Peyer's patch (tissue), 4 donors: Measurements from ENCODE around the gene GIGYF2. TPM values are rescaled to one million over a fixed set of nuclear protein-coding genes. Genes with fewer than 3 reads are reported as not detected.
"Not testable (repeated sequence)": the region's sequence is repeated elsewhere in the genome, so short reads cannot be mapped to it uniquely, and the experiment has no call there.

Experiments used
- DNase-seq, 3 donors: peaks; one replicate each; pipeline ENCODE4 v3.0.0-alpha.2; 2017 to 2019
- H3K27ac ChIP-seq, 4 donors: fragments of 200-600 bp; sonication (generic); one replicate each; pipeline ENCODE4 v1.5.1; 2016 to 2019
- H3K27me3 ChIP-seq, 2 donors: fragments of 200-600 bp; sonication (generic); one replicate each; pipeline ENCODE4 v1.5.1; 2019
- H3K36me3 ChIP-seq, 3 donors: fragments of 200-600 bp; sonication (generic); one replicate each; pipeline ENCODE4 v1.5.1; 2016 to 2019
- H3K4me1 ChIP-seq, 4 donors: fragments of 200-600 bp; sonication (generic); one replicate each; pipeline ENCODE4 v1.5.1; 2016 to 2019
- H3K4me3 ChIP-seq, 4 donors: fragments of 200-600 bp; sonication (generic); 1 replicate in 3 of 4; 2 replicates in 1 of 4; pipeline ENCODE4 v1.5.1; 2016 to 2019; ENCODE audit warnings: mild to moderate bottlenecking in 1 of 4
- H3K9me3 ChIP-seq, 4 donors: fragments of 200-600 bp; sonication (generic); one replicate each; pipeline ENCODE4 v1.5.1; 2016 to 2019; ENCODE audit warnings: mild to moderate bottlenecking in 1 of 4
- CTCF ChIP-seq, 6 experiments: fragments of 450-650 bp in 4 of 6; fragments of 200-600 bp in 2 of 6; sonication (generic) in 1 of 6; IDR thresholded peaks; one replicate each; pipeline ENCODE4 v1.5.1; 2017 to 2019; ENCODE audit warnings: antibody characterized with exemption in 6 of 6, mild to moderate bottlenecking in 3 of 6, moderate library complexity in 1 of 6
- POLR2A ChIP-seq, 2 donors: fragments of 450-650 bp; IDR thresholded peaks; one replicate each; pipeline ENCODE4 v1.5.1; 2017; ENCODE audit warnings: antibody characterized with exemption in 2 of 2, mild to moderate bottlenecking in 2 of 2, moderate library complexity in 2 of 2
- small RNA-seq, 2 donors: library from RNA; depleted of rRNA; stranded (forward); fragments of <200 nt; gene quantifications; one replicate each; pipeline ENCODE3, GENCODE V24; 2016
- total RNA-seq, 4 donors: library from RNA; depleted of rRNA; stranded (reverse); fragments of >200 nt; gene quantifications; one replicate each; pipeline ENCODE4 v1.1.0, GENCODE V29; 2016

Gene GIGYF2
- total RNA-seq, 4 donors from 2014 or later, result 82.5 to 126 (median 90.1) TPM

GRCh38 chr2:232901736-232902578 lies 204.8 kb downstream of the GIGYF2 start:
- no peaks in the 10 kb centered on the region for H3K4me1 ChIP-seq
- H3K36me3 ChIP-seq, result no peaks in the 10 kb centered on the region
- no peak overlapping the region for H3K27ac ChIP-seq
- H3K9me3 ChIP-seq, result no peaks in the 10 kb centered on the region
- no peak overlapping the region for H3K4me3 ChIP-seq
- TF ChIP-seq CTCF (IDR thresholded peaks at IDR 0.05) (no peak), POLR2A (IDR thresholded peaks at IDR 0.05) (no peak)
- peak in 1 of 3 donors; percentile 60 for DNase-seq
- no peaks in the 10 kb centered on the region for H3K27me3 ChIP-seq

- H3K36me3 ChIP-seq, result no peaks in the 10 kb centered on the region
- no peaks in the 10 kb centered on the region for H3K4me1 ChIP-seq
- no peak for TF ChIP-seq CTCF (IDR thresholded peaks at IDR 0.05)
- TF ChIP-seq POLR2A (IDR thresholded peaks at IDR 0.05), result no peak
- H3K9me3 ChIP-seq, result no peaks in the 10 kb centered on the region
- H3K27ac ChIP-seq, result no peak overlapping the region
- no peaks in the 10 kb centered on the region for H3K27me3 ChIP-seq
- no peak overlapping the region for H3K4me3 ChIP-seq
- DNase-seq, result no peak
Observed at GRCh38 chr2:232903989-232904388, 206.9 kb downstream of the GIGYF2 start.

GRCh38 chr2:232906867-232907717 lies 210.0 kb downstream of the GIGYF2 start:
- not testable (repeated sequence) for H3K4me1 ChIP-seq, H3K27ac ChIP-seq, H3K27me3 ChIP-seq, DNase-seq, H3K9me3 ChIP-seq, H3K36me3 ChIP-seq, H3K4me3 ChIP-seq

GRCh38 chr2:232907718-232908085 lies 210.6 kb downstream of the GIGYF2 start:
- not testable (repeated sequence) for H3K27ac ChIP-seq, DNase-seq, H3K4me1 ChIP-seq, H3K4me3 ChIP-seq, H3K36me3 ChIP-seq, H3K27me3 ChIP-seq
- peaks cover 0 to 13% (median 0%) of the 10 kb centered on the region in 4 donors for H3K9me3 ChIP-seq

- Histone ChIP-seq H3K27me3 (no peaks in the 10 kb centered on the region), H3K4me3 (no peak overlapping the region)
- TF ChIP-seq CTCF (IDR thresholded peaks at IDR 0.05), result no peak
- no peak for TF ChIP-seq POLR2A (IDR thresholded peaks at IDR 0.05)
Observed at GRCh38 chr2:232908695-232909094, 211.6 kb downstream of the GIGYF2 start.

More at GRCh38 chr2:232908695-232909094, 211.6 kb downstream of the GIGYF2 start:
- no peak for DNase-seq
- Histone ChIP-seq H3K9me3 (peaks cover 0 to 13% (median 0%) of the 10 kb centered on the region in 4 donors), H3K27ac (no peak overlapping the region), H3K36me3 (no peaks in the 10 kb centered on the region), H3K4me1 (no peaks in the 10 kb centered on the region)

Small RNA genes within 50 kb of the gene (small RNA-seq; reads per million reads assigned to genes)
- gene RF00019, result 0 reads per million in 2 donors
- gene RN7SL359P, result 0 reads per million in 2 donors
- 0 reads per million in 2 donors for gene RNU6-107P

Other genes with a start within 250 kb of the GIGYF2 start
- 100 to 1,000 TPM in 3 of 4 donors, 10 to 100 TPM in 1; 22.3 to 473 (median 350) TPM for gene ALPI, start 241.2 kb upstream of the GIGYF2 start, total RNA-seq
- not detected for gene ECEL1, start 209.5 kb upstream of the GIGYF2 start, total RNA-seq
- gene PRSS56, start 176.9 kb upstream of the GIGYF2 start, total RNA-seq, result not detected
- gene CHRND, start 171.2 kb upstream of the GIGYF2 start, total RNA-seq, result not detected
- not detected for gene CHRNG, start 157.6 kb upstream of the GIGYF2 start, total RNA-seq
- 10 to 100 TPM in 3 of 4 donors, 1 to 10 TPM in 1; 8.6 to 31.4 (median 13.4) TPM for gene TIGD1, start 146.8 kb upstream of the GIGYF2 start, total RNA-seq
- gene EIF4E2, start 146.6 kb upstream of the GIGYF2 start, total RNA-seq, result 10 to 100 TPM; 33.0 to 51.8 (median 44.1) TPM
- gene EFHD1, start 63.7 kb upstream of the GIGYF2 start, total RNA-seq, result 10 to 100 TPM in 2 of 4 donors, 1 to 10 TPM in 2; 1.9 to 14.9 (median 8.9) TPM
- 100 to 1,000 TPM in 2 of 4 donors, 10 to 100 TPM in 2; 21.5 to 390 (median 155) TPM for gene KCNJ13, start 79.2 kb downstream of the GIGYF2 start, total RNA-seq
- 1 to 10 TPM; 3.5 to 9.7 (median 7.3) TPM for gene SNORC, start 172.9 kb downstream of the GIGYF2 start, total RNA-seq